GM21619 (cell line): ENCODE results near the gene SF3A2.

Experiments
- ATAC-seq: cut with Tn5 transposase; IDR thresholded peaks from one replicate; pipeline ENCODE4 v1.9.1; 2021; ENCODE audit not compliant: unreplicated experiment

Gene SF3A2

GRCh38 chr19:2239771-2240770, 3.4 kb downstream of the SF3A2 start:
- ATAC-seq, result no peak

- no peak for ATAC-seq
These were observed 4.5 kb downstream of the SF3A2 start for GRCh38 chr19:2240881-2241760.

GRCh38 chr19:2242092-2242537, 5.5 kb downstream of the SF3A2 start:
- no peak for ATAC-seq

- ATAC-seq, result no peak
These were observed 6.2 kb downstream of the SF3A2 start for GRCh38 chr19:2242816-2243215.

- ATAC-seq, result no peak
These were observed 6.9 kb downstream of the SF3A2 start for GRCh38 chr19:2243274-2244124.

- no peak for ATAC-seq
These were observed 7.4 kb downstream of the SF3A2 start for GRCh38 chr19:2244125-2244411.

GRCh38 chr19:2244486-2244885, 7.9 kb downstream of the SF3A2 start:
- no peak for ATAC-seq

- ATAC-seq, result no peak
These were observed 8.6 kb downstream of the SF3A2 start for GRCh38 chr19:2245273-2245672.

GRCh38 chr19:2246014-2246620, 9.5 kb downstream of the SF3A2 start:
- no peak for ATAC-seq

- no peak for ATAC-seq
These were observed 10.3 kb downstream of the SF3A2 start for GRCh38 chr19:2246801-2247361.

GRCh38 chr19:2247433-2248101, 10.9 kb downstream of the SF3A2 start:
- ATAC-seq, result no peak

GRCh38 chr19:2248136-2249009, 11.7 kb downstream of the SF3A2 start:
- no peak for ATAC-seq

- ATAC-seq, result no peak
These were observed 12.6 kb downstream of the SF3A2 start, which contains the start of gene AMH for GRCh38 chr19:2249010-2249866. TSS of gene AMH (plus strand) at chr19:2249323. CDS start at chr19:2249333, 10 bp downstream.

- ATAC-seq, result no peak
These were observed 13.5 kb downstream of the SF3A2 start for GRCh38 chr19:2249880-2250765.

- ATAC-seq, result no peak
These were observed 14.1 kb downstream of the SF3A2 start for GRCh38 chr19:2250766-2251105.

- ATAC-seq, result no peak
These were observed 14.8 kb downstream of the SF3A2 start for GRCh38 chr19:2251106-2252054.
